Measurements from ENCODE around the gene TADA3. TPM values are rescaled to one million over a fixed set of nuclear protein-coding genes. Genes with fewer than 3 reads are reported as not detected.

TADA3 gene
- total and polyA plus RNA-seq, 2 experiments from 2014 or later: 29.1 to 61.7 TPM

GRCh38 chr3:9807981-9808344 is 15.7 kb upstream of the TADA3 start:
- H3K36me3 ChIP-seq (ENCODE audit: insufficient read depth): peaks cover 22% of the 10 kb centered on the region
- no peak overlapping the region for H3K4me2 ChIP-seq
- ATAC-seq: no peak
- Mint-ChIP-seq H3K36me3 (ENCODE audit: low read depth) (peaks cover 41% of the 10 kb centered on the region), H3K27me3 (ENCODE audit: insufficient read depth, low read depth, poor library complexity) (peaks cover 13% of the 10 kb centered on the region), H3K27ac (no peak overlapping the region), H3K9me3 (no peaks in the 10 kb centered on the region; the same call in 2 of the 3 replicates), H3K4me3 (no peak overlapping the region), H3K4me1 (peaks cover 22% of the 10 kb centered on the region)
- peaks cover 23% of the 10 kb centered on the region for H4K20me1 ChIP-seq (replicated peaks; ENCODE audit: insufficient read depth)
- H3K27me3 ChIP-seq (ENCODE audit: insufficient read depth): peaks cover 17% of the 10 kb centered on the region
- H3K27ac ChIP-seq (ENCODE audit: low read depth): no peak overlapping the region
- no peak for TF ChIP-seq CREB1 (CRISPR knock-in tag; IDR thresholded peaks at IDR 0.05; ENCODE audit: low read depth)
- no peak for TF ChIP-seq ETS1 (IDR thresholded peaks at IDR 0.05)
- TF ChIP-seq JUNB (IDR thresholded peaks at IDR 0.05; ENCODE audit: unreplicated experiment): no peak
- TF ChIP-seq EZH2 (IDR thresholded peaks at IDR 0.05; ENCODE audit: low read depth, unreplicated experiment): no peak
- TF ChIP-seq EZH2phosphoT487 (IDR thresholded peaks at IDR 0.05; ENCODE audit: unreplicated experiment): no peak
- TF ChIP-seq CTCF (conservative IDR thresholded peaks at IDR 0.05; ENCODE audit: low read depth in 2 of 2): no peak
- TF ChIP-seq ZNF462 (CRISPR knock-in tag; IDR thresholded peaks at IDR 0.05): no peak
- no peak for TF ChIP-seq POLR2AphosphoS5 (IDR thresholded peaks at IDR 0.05; ENCODE audit: low read depth)
- no peak for TF ChIP-seq STAT1 (IDR thresholded peaks at IDR 0.05; ENCODE audit: unreplicated experiment)
- TF ChIP-seq ZNF114 (CRISPR knock-in tag; IDR thresholded peaks at IDR 0.05): no peak
- no peak for TF ChIP-seq REST (IDR thresholded peaks at IDR 0.05; ENCODE audit: unreplicated experiment)
- no peak for TF ChIP-seq NANOG (IDR thresholded peaks at IDR 0.05; ENCODE audit: borderline replicate concordance)
- no peak for TF ChIP-seq ZNF331 (CRISPR knock-in tag; IDR thresholded peaks at IDR 0.05; ENCODE audit: low read depth)
- H3K4me3 ChIP-seq: no peak overlapping the region
- DNase-seq (ENCODE audit: low spot score): no peak
- peaks cover 7% of the 10 kb centered on the region; the same call in 1 of the 2 replicates for H3K4me1 ChIP-seq (ENCODE audit: insufficient read depth)
- peaks cover 26% of the 10 kb centered on the region for H3F3A ChIP-seq (replicated peaks; ENCODE audit: low read depth)
- H2AFZ ChIP-seq: no peak overlapping the region
- no peaks in the 10 kb centered on the region for H3K9me2 ChIP-seq (ENCODE audit: insufficient read depth)
- no peaks in the 10 kb centered on the region for H3K79me2 ChIP-seq (replicated peaks; ENCODE audit: insufficient read depth)

Measured in GM23338 (cell line).